HepG2 (cell line): ENCODE results near the gene MGST2. TPM values are rescaled to one million over a fixed set of nuclear protein-coding genes. Genes with fewer than 3 reads are reported as not detected.

Experiments
- ATF2 ChIP-seq: sonication (generic); formaldehyde crosslinking; IDR thresholded peaks from 2 replicates; pipeline ENCODE4 v1.4.0; 2020; ENCODE audit warnings: missing genetic modification reagents
- CBX2 ChIP-seq, 2 experiments: fragments of 200-600 bp in 1 of 2; sonication (generic); formaldehyde crosslinking in 1 of 2; IDR thresholded peaks; 2 replicates each; pipeline versions ENCODE4 v1.7.0 to v1.8.1; 2018 to 2022; ENCODE audit warnings: low read depth in 2 of 2, low read length in 1 of 2, mild to moderate bottlenecking in 1 of 2, missing genetic modification reagents in 1 of 2
- FOXA1 ChIP-seq, 2 experiments: fragments of 450-650 bp in 1 of 2; sonication (generic) in 1 of 2; formaldehyde crosslinking in 1 of 2; IDR thresholded peaks; 2 replicates each; pipeline versions ENCODE4 v1.4.0 to v1.6.1; 2016 to 2020; ENCODE audit warnings: missing genetic modification reagents in 1 of 2
- GMEB1 ChIP-seq: sonication (generic); formaldehyde crosslinking; IDR thresholded peaks from 2 replicates; pipeline ENCODE4 v1.5.1; 2020; ENCODE audit warnings: missing genetic modification reagents, mild to moderate bottlenecking, borderline replicate concordance
- HNF4A ChIP-seq: sonication (generic); formaldehyde crosslinking; IDR thresholded peaks from 2 replicates; pipeline ENCODE4 v1.4.0; 2020; ENCODE audit warnings: missing genetic modification reagents
- HOXA3 ChIP-seq: sonication (generic); formaldehyde crosslinking; IDR thresholded peaks from 2 replicates; pipeline ENCODE4 v1.5.0; 2020; ENCODE audit warnings: missing genetic modification reagents
- PAWR ChIP-seq: sonication (generic); formaldehyde crosslinking; IDR thresholded peaks from 2 replicates; pipeline ENCODE4 v1.4.0; 2020; ENCODE audit warnings: missing genetic modification reagents, mild to moderate bottlenecking, borderline replicate concordance
- PRMT3 ChIP-seq: sonication (generic); formaldehyde crosslinking; IDR thresholded peaks from 2 replicates; pipeline ENCODE4 v1.8.1; 2022; ENCODE audit warnings: low read depth, mild to moderate bottlenecking, moderate library complexity, missing genetic modification reagents, borderline replicate concordance
- RARG ChIP-seq: sonication (generic); formaldehyde crosslinking; IDR thresholded peaks from 2 replicates; pipeline ENCODE4 v1.4.0; 2020; ENCODE audit warnings: low read depth, mild to moderate bottlenecking, missing genetic modification reagents
- RBM22 ChIP-seq: fragments of 200-400 bp; formaldehyde crosslinking; optimal IDR thresholded peaks from 2 replicates; pipeline ENCODE3; 2017; ENCODE audit warnings: mild to moderate bottlenecking, low read length, moderate library complexity
- RXRB ChIP-seq: IDR thresholded peaks from 2 replicates; pipeline ENCODE4 v1.6.1; 2016; ENCODE audit warnings: borderline replicate concordance, missing genetic modification reagents, missing compliant biosample characterization
- SP1 ChIP-seq, 2 experiments: fragments of 450-650 bp in 1 of 2; sonication (generic) in 1 of 2; formaldehyde crosslinking in 1 of 2; IDR thresholded peaks; 2 replicates each; pipeline versions ENCODE4 v1.4.0 to v1.6.1; 2016 to 2020; ENCODE audit warnings: missing genetic modification reagents in 1 of 2
- TBX2 ChIP-seq: sonication (generic); formaldehyde crosslinking; IDR thresholded peaks from 2 replicates; pipeline ENCODE4 v1.5.0; 2020; ENCODE audit warnings: missing genetic modification reagents, mild to moderate bottlenecking, borderline replicate concordance
- TEAD3 ChIP-seq: optimal IDR thresholded peaks from 2 replicates; pipeline ENCODE3; 2016; ENCODE audit warnings: borderline replicate concordance
- ZFP62 ChIP-seq: sonication (generic); formaldehyde crosslinking; IDR thresholded peaks from 2 replicates; pipeline ENCODE4 v1.4.0; 2020; ENCODE audit warnings: missing genetic modification reagents
- ZNF20 ChIP-seq: sonication (generic); formaldehyde crosslinking; IDR thresholded peaks from 2 replicates; pipeline ENCODE4 v1.4.0; 2020; ENCODE audit warnings: mild to moderate bottlenecking, moderate library complexity, missing genetic modification reagents
- ZNF432 ChIP-seq: sonication (generic); formaldehyde crosslinking; IDR thresholded peaks from 2 replicates; pipeline ENCODE4 v1.5.0; 2020; ENCODE audit warnings: missing genetic modification reagents, mild to moderate bottlenecking, borderline replicate concordance
- ZNF569 ChIP-seq: sonication (generic); formaldehyde crosslinking; IDR thresholded peaks from 2 replicates; pipeline ENCODE4 v1.5.0; 2020; ENCODE audit warnings: mild to moderate bottlenecking, missing genetic modification reagents, moderate library complexity, borderline replicate concordance
- ZNF660 ChIP-seq: sonication (generic); formaldehyde crosslinking; IDR thresholded peaks from 2 replicates; pipeline ENCODE4 v1.5.1; 2020; ENCODE audit warnings: mild to moderate bottlenecking, low read depth, missing genetic modification reagents, borderline replicate concordance
- ZNF703 ChIP-seq: sonication (generic); formaldehyde crosslinking; IDR thresholded peaks from 2 replicates; pipeline ENCODE4 v1.5.1; 2020; ENCODE audit warnings: missing genetic modification reagents, mild to moderate bottlenecking, moderate library complexity, borderline replicate concordance
- ZNF704 ChIP-seq: sonication (generic); formaldehyde crosslinking; IDR thresholded peaks from 2 replicates; pipeline ENCODE4 v1.8.1; 2023; ENCODE audit warnings: mild to moderate bottlenecking, inconsistent platforms, moderate library complexity, missing genetic modification reagents, borderline replicate concordance
- ZNF768 ChIP-seq: sonication (generic); formaldehyde crosslinking; IDR thresholded peaks from 2 replicates; pipeline ENCODE4 v1.4.0; 2020; ENCODE audit warnings: missing genetic modification reagents
- ZNF784 ChIP-seq: sonication (generic); formaldehyde crosslinking; IDR thresholded peaks from 2 replicates; pipeline ENCODE4 v1.5.1; 2020; ENCODE audit warnings: missing genetic modification reagents, mild to moderate bottlenecking, borderline replicate concordance
- ZNF850 ChIP-seq: sonication (generic); formaldehyde crosslinking; conservative IDR thresholded peaks from 2 replicates; pipeline ENCODE4 v1.9.0; 2021; ENCODE audit warnings: mild to moderate bottlenecking, missing genetic modification reagents
- polyA plus RNA-seq, 8 experiments: library from polyadenylated mRNA; depleted of rRNA in 3 of 8; stranded (reverse) in 7 of 8; unstranded in 1 of 8; fragments of >200 nt; fragmentation: Illumina TruSeq in 4 of 8; extraction: Trizol in 4 of 8; gene quantifications; 2 replicates each; pipeline versions ENCODE4 v1.2.1 to v1.2.3, GENCODE V29; 2011 to 2016; ENCODE audit warnings: low read depth in 4 of 8, missing spikeins in 1 of 8, mixed read lengths in 1 of 8; ENCODE audit not compliant: insufficient read depth in 1 of 8
- total RNA-seq, 5 experiments: library from RNA; depleted of rRNA; stranded (reverse); fragments of >200 nt; fragmentation: Illumina TruSeq; extraction: Trizol; gene quantifications; 2 replicates each; pipeline ENCODE4 v1.2.3, GENCODE V29; 2016; ENCODE audit warnings: low read depth in 1 of 5

The MGST2 gene
- total and polyA plus RNA-seq, 2 of the 13 experiments (the other 11 are each of a cell fraction or from before 2014, with no cell fraction given): 205 to 416 TPM

- TF ChIP-seq HOXA3 (CRISPR knock-in tag) (no peak), ZFP62 (no peak), PAWR (CRISPR knock-in tag) (no peak), ZNF703 (CRISPR knock-in tag) (no peak), PRMT3 (CRISPR knock-in tag) (no peak), GMEB1 (CRISPR knock-in tag) (no peak), ZNF660 (no peak), ZNF432 (no peak), TEAD3 (CRISPR knock-in tag) (no peak), ZNF784 (CRISPR knock-in tag) (no peak), ZNF704 (CRISPR knock-in tag) (no peak), CBX2 (IDR thresholded peaks at IDR 0.05; ENCODE audit: low read depth, low read length) (no peak), CBX2 (CRISPR knock-in tag; IDR thresholded peaks at IDR 0.05; ENCODE audit: low read depth) (no peak), SP1 (IDR thresholded peaks at IDR 0.05) (no peak), SP1 (CRISPR knock-in tag; IDR thresholded peaks at IDR 0.05) (no peak), ZNF569 (CRISPR knock-in tag) (no peak), ZNF768 (CRISPR knock-in tag) (no peak), TBX2 (CRISPR knock-in tag) (peak; percentile 16; the same call in 1 of the 2 replicates), RARG (CRISPR knock-in tag) (no peak), RBM22 (no peak), ZNF20 (CRISPR knock-in tag) (no peak), HNF4A (CRISPR knock-in tag) (no peak), FOXA1 (IDR thresholded peaks at IDR 0.05) (no peak), FOXA1 (CRISPR knock-in tag; IDR thresholded peaks at IDR 0.05) (0 out of 2 replicates have a peak, but pooled peaks have one; percentile 13), ATF2 (CRISPR knock-in tag) (no peak), ZNF850 (no peak), RXRB (CRISPR knock-in tag) (no peak)
Observed at GRCh38 chr4:139676913-139677585, 11.4 kb downstream of the MGST2 start (continued).
